GM19035 (cell line): Measurements from ENCODE around the gene ARHGAP35.
"Not testable (repeated sequence)": the region's sequence is repeated elsewhere in the genome, so short reads cannot be mapped to it uniquely, and the experiment has no call there.

ENCODE experiments used
- ATAC-seq: cut with Tn5 transposase; IDR thresholded peaks from one replicate; pipeline ENCODE4 v1.9.1; 2021; ENCODE audit not compliant: unreplicated experiment

The ARHGAP35 gene

DNA sequence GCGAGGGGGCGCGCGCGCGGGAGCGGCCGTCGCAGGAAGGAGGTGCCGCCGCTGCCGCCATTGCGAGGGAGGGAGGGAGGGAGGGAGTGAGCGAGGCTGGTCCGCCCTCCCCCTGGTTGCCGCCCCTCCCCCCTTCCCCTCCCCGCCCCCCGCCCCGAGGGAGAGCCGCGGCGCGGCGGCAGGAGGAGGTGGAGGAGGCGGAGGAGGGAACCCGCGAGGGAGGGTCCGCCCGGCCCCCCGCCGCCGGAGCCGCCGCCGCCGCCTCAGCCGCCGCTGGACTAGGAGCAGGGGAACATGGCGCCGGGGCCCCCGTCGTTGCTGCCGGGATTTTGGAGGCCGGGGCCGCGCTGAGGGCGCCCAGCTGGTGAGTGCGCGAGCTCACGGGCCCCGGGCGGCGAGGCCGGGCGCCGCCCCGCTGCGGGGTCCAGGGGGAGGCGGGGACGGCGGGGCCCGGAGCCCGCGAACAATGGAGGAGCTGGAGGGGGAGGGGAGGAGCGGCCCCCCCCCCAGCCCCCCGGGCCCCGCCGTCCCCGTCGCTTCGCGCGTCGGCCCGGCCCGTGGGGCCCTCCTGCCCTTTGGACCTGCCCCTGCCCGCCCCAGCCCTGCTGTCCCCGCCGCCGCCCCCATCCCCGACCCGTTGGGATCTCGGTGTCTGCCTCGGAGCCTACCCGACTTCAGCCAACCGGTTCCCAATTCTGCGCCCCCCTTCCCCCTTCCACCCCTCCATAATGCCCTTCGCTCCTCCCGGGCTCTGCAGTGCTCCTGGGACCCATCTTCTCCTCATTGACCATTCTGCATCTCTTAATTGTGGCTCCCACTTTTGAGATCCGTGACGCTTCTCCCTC, at the start of gene ARHGAP35:
ARHGAP35 (plus strand) TSS at position 152 of the 845 bp plus-strand sequence. CDS start 57,679 bp downstream, outside the sequence.
- ATAC-seq: peak; percentile 12

GRCh38 chr19:46812977-46813838, 47.6 kb upstream of the ARHGAP35 start:
- no peak for ATAC-seq

- no peak for ATAC-seq
Measured at GRCh38 chr19:46813839-46814358, 46.9 kb upstream of the ARHGAP35 start.

DNA sequence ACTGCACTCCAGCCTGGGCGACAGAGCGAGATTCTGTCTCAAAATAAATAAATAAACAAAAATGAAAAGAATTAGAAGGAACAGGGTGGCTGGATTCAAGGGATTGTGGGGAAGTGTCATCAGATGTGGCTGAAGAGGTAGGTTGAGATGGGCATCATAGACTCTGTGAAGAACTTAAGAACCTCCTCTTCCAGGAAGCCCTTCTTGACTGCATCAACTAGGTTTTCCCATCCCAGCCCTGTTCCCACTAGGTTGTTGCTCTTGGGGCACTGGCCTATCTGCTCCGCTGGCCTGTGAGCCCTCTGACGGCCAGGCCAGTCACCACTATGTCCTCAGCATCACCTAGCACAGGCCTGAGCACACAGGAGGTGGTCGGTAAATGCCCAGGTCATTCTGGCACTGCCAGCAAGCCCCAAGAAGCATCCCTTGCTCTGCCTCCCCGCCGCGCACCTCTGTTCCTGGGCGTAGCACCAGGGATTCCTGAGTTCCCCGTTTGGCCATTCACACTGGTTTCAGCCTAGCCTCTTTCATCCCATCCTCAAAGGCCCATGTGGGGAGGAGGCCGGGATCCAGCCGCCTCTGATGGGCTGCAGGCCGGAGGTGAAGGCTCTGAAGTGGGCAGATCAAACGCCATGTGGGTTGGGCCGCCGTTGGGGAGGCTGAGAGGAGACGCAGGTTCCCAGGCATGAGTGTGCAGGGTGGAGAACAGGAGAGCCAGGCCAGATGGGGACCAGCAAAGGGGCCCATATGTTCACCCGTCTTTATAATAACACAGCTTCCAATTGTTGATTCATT, 44.8 kb upstream of the ARHGAP35 start:
- ATAC-seq: no peak

DNA sequence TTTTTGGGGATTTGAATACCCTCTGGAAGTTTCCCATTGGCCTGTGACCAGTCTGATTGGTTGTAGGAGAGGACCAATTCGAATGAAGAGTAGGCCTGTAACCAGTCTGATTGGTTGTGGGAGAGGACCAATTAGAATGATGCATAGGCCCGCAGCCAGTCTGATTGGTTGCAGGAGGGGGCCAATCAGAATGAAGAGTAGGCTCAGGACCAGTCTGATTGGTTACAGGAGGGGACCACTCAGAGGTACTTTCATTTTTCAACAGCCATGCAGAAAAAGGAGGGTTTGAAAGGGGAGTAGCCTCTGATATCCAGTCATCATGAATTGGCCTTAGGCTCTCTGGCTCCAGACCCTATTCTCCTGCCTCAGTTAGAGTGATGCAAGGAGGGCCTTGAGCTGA, 42.0 kb upstream of the ARHGAP35 start:
- no peak for ATAC-seq

DNA sequence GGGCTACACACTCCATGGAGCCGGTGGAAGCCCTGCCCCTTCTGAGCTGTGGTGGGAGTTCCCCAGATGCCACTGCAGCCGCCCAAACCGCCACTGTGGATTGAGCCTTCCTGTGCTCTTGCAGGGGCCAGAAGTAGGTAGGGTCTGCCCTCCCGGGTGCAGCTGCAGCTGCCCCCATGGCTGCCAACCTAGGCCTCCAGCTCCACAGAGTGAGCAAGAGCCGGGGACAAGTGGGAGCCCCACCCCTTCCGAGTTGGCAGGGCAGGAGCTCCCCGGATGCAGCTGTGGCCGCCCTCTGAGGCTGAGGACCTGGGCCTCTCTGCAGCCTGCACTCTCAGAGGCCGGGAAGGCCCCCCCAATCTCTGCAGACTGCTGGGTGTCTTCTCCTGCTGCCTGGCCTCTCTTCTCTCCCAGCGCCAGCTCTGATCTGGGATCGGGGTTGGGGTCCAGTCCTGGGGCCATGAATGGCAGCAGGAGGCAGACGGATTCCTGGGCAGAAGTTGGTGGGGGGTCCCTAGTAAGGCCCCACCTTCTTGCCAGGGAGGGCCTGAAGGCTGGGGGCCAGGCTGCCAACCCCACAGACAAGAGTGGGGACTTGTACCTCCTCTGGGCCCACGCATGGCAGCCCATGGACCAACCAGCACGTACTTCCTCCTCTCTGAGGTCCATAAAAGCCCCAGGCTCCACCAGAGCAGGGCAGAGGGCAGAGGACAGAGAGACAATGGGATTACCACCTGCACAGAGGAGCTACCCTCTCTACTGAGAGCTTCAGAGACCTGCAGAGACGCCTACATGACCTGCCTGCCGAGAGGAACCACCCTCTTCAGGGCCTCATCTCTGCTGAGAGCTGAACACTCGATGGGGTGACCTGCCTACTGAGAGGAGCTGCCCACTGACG, 39.0 kb upstream of the ARHGAP35 start:
- no peak for ATAC-seq

GRCh38 chr19:46822410-46822787, 38.4 kb upstream of the ARHGAP35 start:
- ATAC-seq: not testable (repeated sequence)

- no peak for ATAC-seq
Measured at GRCh38 chr19:46823049-46823448, 37.7 kb upstream of the ARHGAP35 start.

DNA sequence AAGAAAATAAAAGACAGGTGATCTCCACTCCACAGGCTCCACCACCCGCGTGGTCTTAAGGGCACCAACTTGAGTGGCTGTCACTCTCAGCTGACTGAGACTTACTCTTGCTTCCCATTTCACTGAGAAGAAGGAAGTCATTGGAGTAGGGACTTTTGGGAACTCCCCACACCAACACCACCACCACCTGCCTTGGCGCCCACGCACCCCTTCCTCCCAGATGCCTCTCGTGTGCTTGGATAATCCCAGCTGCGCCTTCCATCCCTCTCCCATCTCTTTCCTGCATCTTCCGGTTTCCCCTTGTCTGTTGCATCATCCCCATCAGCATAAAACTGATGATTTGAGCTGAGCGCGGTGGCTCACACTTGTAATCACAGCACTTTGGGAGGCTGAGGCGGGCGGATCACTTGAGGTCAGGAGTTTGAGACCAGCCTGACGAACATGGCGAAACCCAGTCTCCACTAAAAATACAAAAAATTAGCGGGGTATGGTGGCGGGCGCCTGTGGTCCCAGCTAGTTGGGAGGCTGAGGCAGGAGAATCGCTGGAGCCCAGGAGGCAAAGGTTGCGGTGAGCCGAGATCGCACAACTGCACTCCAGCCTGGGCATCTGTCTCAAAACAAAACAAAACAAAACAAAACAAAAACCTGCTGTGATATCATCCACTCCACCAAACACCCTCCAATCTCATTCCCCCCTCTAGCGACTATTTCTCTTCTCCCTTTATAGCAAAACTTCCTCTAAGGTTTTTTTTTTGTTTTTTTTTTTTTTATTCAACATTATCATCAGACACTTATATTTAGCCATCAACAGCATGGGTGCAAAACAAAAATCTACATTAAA, 35.7 kb upstream of the ARHGAP35 start:
- ATAC-seq: no peak

DNA sequence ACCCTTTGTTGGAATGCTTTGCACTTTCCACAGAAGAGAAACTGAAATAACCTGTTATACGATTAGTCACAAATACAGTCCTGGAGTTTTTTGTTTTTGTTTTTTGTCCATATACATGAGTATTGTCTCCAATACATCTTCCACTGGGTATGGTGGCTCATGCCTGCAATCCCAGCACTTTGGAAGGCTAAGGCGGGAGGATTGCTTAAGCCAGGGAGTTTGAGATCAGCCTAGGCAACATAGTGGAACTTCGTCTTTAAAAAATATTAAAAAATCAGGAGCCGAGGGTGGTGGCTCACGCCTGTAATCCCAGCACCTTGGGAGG, 35.1 kb upstream of the ARHGAP35 start:
- no peak for ATAC-seq

DNA sequence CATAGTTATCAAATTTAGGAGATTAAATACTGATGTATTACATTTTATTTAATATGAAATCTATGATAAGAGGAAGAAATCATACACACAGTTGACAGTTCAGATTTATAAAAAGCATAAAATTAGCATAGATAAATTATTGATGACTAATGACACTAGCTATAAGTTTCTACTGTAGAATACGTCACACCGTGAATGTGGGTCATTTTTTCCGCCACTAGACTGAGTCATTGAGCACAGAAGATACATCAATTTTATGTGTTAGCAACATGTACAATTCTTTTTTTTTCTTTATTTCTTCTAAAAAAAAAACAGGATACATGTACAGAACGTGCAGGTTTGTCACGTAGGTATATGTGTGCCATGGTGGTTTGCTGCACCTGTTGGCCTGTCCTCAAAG, 32.3 kb upstream of the ARHGAP35 start:
- no peak for ATAC-seq

- ATAC-seq: no peak
Measured at GRCh38 chr19:46830864-46831263, 29.9 kb upstream of the ARHGAP35 start.

DNA sequence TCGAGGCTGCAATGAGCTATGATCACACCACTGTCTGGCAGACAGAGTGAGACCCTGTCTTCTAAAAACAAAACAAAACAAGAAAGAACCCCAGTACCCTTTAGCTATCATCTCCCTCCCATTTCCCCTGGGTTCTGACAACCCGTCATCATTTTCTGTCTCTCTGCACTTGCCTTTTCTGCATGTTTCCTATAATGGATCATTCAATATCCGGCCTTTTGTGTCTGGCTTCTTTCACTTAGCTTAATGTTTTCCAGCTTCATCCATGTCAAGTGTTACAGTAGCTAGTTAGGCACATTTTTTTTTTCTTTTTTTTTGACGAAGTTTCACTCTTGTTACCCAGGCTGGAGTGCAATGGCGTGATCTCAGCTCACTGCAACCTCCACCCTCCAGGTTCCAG, 26.7 kb upstream of the ARHGAP35 start:
- no peak for ATAC-seq

DNA sequence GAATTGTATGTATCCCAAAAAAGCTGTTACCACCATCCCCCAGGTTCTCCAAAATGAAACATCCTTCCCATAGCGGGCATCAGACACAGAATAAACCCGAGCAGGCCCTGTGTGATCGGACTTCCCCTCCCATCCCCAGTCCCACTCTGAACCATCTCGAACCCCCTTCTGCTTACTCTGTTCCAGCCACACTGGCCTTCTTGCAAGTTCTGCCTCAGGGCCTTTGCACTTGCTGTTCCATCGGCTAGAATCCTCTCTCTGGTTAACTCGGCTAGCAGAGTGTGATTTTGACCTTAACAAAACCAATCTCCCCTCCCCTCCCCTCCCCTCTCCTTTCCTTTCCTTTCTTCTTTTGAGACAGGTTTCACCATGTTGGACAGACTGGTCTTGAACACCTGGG, 25.8 kb upstream of the ARHGAP35 start:
- no peak for ATAC-seq

GRCh38 chr19:46838160-46838559, 22.6 kb upstream of the ARHGAP35 start:
- no peak for ATAC-seq

DNA sequence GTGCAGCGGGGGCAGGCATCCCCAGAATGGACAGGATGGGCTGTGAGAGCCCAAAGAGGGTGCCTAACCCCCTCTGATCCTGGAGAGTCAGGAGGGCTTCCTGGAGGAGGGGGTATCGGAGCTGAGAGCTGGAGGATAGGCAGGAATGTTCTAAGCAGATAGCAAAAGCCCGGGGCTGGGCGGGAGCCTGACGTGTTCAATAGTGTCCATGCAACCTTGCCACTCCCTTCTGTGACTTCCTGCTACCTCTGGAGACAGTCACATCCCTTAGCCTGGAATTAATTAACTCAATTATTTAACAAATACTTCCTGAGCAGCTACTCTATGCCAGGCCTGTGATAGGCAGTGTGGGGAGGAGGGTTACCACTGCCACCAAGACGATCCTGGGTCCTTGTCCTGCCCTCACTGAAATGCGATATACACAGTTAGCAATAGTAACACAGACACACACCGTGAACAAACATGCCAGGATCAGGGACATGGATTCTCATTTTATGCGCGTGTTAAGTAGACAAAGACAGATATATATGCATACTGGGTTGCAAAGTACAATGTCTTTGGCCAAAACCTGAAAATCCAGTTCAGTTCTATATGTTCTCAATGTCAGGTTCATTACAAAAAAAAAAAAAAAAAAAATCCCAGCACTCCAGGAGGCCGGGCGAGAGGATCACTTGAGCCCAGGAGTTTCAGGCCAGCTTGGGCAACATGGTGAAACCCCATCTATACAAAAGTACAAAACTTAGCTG, 20.9 kb upstream of the ARHGAP35 start:
- no peak for ATAC-seq

GRCh38 chr19:46840498-46840942, 20.3 kb upstream of the ARHGAP35 start:
- no peak for ATAC-seq

DNA sequence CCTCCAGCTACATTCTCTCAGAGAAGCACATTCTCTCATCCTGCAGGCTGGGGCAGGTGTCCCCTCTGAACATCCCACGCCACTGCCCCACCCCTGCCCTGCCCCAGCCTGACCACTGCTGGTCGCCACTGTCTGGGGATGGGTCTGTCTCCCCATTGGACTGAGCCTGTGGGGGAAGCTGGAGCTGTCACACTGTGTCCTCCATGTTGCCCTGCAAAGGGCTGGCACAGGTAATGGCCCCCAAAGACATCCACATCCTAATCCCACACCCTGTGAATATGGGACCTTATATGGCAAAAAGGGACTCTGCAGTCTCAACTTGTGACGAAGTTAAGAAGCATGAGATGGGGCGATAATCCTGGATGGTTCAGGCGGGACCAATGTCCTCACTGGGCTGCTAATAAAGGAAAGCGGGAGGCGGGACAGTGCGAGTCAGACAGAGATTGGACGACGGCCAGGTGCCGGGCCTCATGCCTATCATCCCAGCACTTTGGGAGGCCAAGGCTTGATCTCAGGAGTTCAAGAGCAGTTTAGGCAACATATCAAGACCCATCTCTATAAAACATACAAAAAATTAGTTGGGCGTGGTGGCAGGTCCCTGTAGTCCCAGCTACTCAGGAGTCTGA, 19.2 kb upstream of the ARHGAP35 start:
- no peak for ATAC-seq
